ENCODE data around the gene KCNG2. TPM values are rescaled to one million over a fixed set of nuclear protein-coding genes. Genes with fewer than 3 reads are reported as not detected.

The KCNG2 gene
- total RNA-seq, 1 experiment from 2014 or later = not detected

GRCh38 chr18:79766308-79766707, 31.4 kb upstream of the KCNG2 start:
- no peak for DNase-seq (ENCODE audit: low read depth)

GRCh38 chr18:79768745-79769144, 29.0 kb upstream of the KCNG2 start:
- DNase-seq (ENCODE audit: low read depth) = no peak

GRCh38 chr18:79769698-79770500, 27.8 kb upstream of the KCNG2 start:
- DNase-seq (ENCODE audit: low read depth) = no peak

- DNase-seq (ENCODE audit: low read depth) = no peak
Observed at GRCh38 chr18:79770501-79770815, 27.3 kb upstream of the KCNG2 start.

- no peak for DNase-seq (ENCODE audit: low read depth)
Observed at GRCh38 chr18:79770826-79771225, 26.9 kb upstream of the KCNG2 start.

GRCh38 chr18:79771446-79772107, 26.2 kb upstream of the KCNG2 start:
- DNase-seq (ENCODE audit: low read depth) = no peak

GRCh38 chr18:79772108-79772864, 25.5 kb upstream of the KCNG2 start:
- no peak for DNase-seq (ENCODE audit: low read depth)

GRCh38 chr18:79772865-79773696, 24.7 kb upstream of the KCNG2 start:
- DNase-seq (ENCODE audit: low read depth) = no peak

- no peak for DNase-seq (ENCODE audit: low read depth)
Observed at GRCh38 chr18:79774111-79774510, 23.6 kb upstream of the KCNG2 start.

- no peak for DNase-seq (ENCODE audit: low read depth)
Observed at GRCh38 chr18:79775441-79776221, 22.1 kb upstream of the KCNG2 start.

- DNase-seq (ENCODE audit: low read depth) = no peak
Observed at GRCh38 chr18:79776674-79777073, 21.1 kb upstream of the KCNG2 start.

GRCh38 chr18:79778291-79778791, 19.4 kb upstream of the KCNG2 start:
- DNase-seq (ENCODE audit: low read depth) = no peak

GRCh38 chr18:79779021-79779699, 18.6 kb upstream of the KCNG2 start:
- no peak for DNase-seq (ENCODE audit: low read depth)

- no peak for DNase-seq (ENCODE audit: low read depth)
Observed at GRCh38 chr18:79779700-79780190, 18.0 kb upstream of the KCNG2 start.

- DNase-seq (ENCODE audit: low read depth) = no peak
Observed at GRCh38 chr18:79780547-79780946, 17.2 kb upstream of the KCNG2 start.

- no peak for DNase-seq (ENCODE audit: low read depth)
Observed at GRCh38 chr18:79781331-79781941, 16.3 kb upstream of the KCNG2 start.

- no peak for DNase-seq (ENCODE audit: low read depth)
Observed at GRCh38 chr18:79782566-79783308, 15.0 kb upstream of the KCNG2 start.

All from HT1080 (cell line).